OCI-LY7 (cell line): Measurements from ENCODE around the gene EPS15. TPM values are rescaled to one million over a fixed set of nuclear protein-coding genes. Genes with fewer than 3 reads are reported as not detected.

Source experiments
- BruUV-seq: library from RNA; stranded (reverse); fragments of 400-500 nt; replicated peaks from 2 replicates; lab custom pipeline; 2021; lab: Mats Ljungman, UMichigan
- CTCF ChIA-PET: fragments of 300-600 bp; sonication (Branson Sonifier 250); formaldehyde crosslinking; loops from one replicate; lab custom pipeline; 2022; ENCODE audit warnings: antibody characterized with exemption; ENCODE audit not compliant: unreplicated experiment; lab: Charles Lee
- POLR2A ChIA-PET: fragments of 300-600 bp; sonication (Branson Sonifier 250); formaldehyde crosslinking; loops from one replicate; lab custom pipeline; 2022; ENCODE audit warnings: antibody characterized with exemption; lab: Charles Lee
- DNase-seq: peaks from one replicate; pipeline ENCODE4 v3.0.0-alpha.2; 2015; ENCODE audit warnings: low spot score
- H2AFZ ChIP-seq: fragments of 200-600 bp; sonication (generic), shearing (Covaris generic); 2 replicates; pipeline ENCODE4 v1.6.1; 2014; ENCODE audit warnings: mild to moderate bottlenecking, antibody characterized with exemption, low read length, moderate library complexity
- H3K27ac ChIP-seq: fragments of 200-600 bp; sonication (generic); 2 replicates; pipeline ENCODE4 v1.5.1; 2014; ENCODE audit warnings: mixed run types, low read depth, mild to moderate bottlenecking, moderate library complexity, low read length, inconsistent platforms; ENCODE audit not compliant: poor library complexity, severe bottlenecking
- H3K36me3 ChIP-seq: fragments of 200-600 bp; sonication (generic); 2 replicates; pipeline ENCODE4 v1.6.1; 2014; ENCODE audit warnings: mild to moderate bottlenecking, antibody characterized with exemption, low read length, moderate library complexity, mixed read lengths; ENCODE audit not compliant: insufficient read depth
- H3K4me1 ChIP-seq: fragments of 200-600 bp; sonication (generic); 2 replicates; pipeline ENCODE4 v1.5.1; 2014; ENCODE audit warnings: mild to moderate bottlenecking, low read length; ENCODE audit not compliant: insufficient read depth, poor library complexity, severe bottlenecking
- H3K4me2 ChIP-seq: fragments of 200-600 bp; sonication (generic); 2 replicates; pipeline ENCODE4 v1.6.1; 2014; ENCODE audit warnings: mild to moderate bottlenecking, low read length
- H3K4me3 ChIP-seq: fragments of 200-600 bp; sonication (generic); 2 replicates; pipeline ENCODE4 v1.5.1; 2014; ENCODE audit warnings: mild to moderate bottlenecking, low read depth, low read length; ENCODE audit not compliant: poor library complexity, severe bottlenecking
- H3K79me2 ChIP-seq: fragments of 200-600 bp; sonication (generic); 2 replicates; pipeline ENCODE4 v1.6.1; 2016; ENCODE audit warnings: low read depth, mild to moderate bottlenecking, low read length, moderate library complexity, mixed read lengths; ENCODE audit not compliant: insufficient read depth
- H3K9me2 ChIP-seq: fragments of 200-600 bp; sonication (generic); 2 replicates; pipeline ENCODE4 v1.6.1; 2016; ENCODE audit warnings: mild to moderate bottlenecking, low read length, mixed read lengths; ENCODE audit not compliant: insufficient read depth
- H3K9me3 ChIP-seq: fragments of 200-600 bp; sonication (generic); 2 replicates; pipeline ENCODE4 v1.6.1; 2014; ENCODE audit warnings: mild to moderate bottlenecking, mixed run types, low read length, mixed read lengths
- H4K20me1 ChIP-seq: fragments of 200-600 bp; sonication (generic); 2 replicates; pipeline ENCODE4 v1.6.1; 2014; ENCODE audit warnings: mild to moderate bottlenecking, antibody characterized with exemption, low read length, moderate library complexity, mixed read lengths; ENCODE audit not compliant: insufficient read depth
- EZH2phosphoT487 ChIP-seq: fragments of 200-600 bp; sonication (generic); IDR thresholded peaks from 2 replicates; pipeline ENCODE4 v1.6.1; 2018; ENCODE audit warnings: low read depth, borderline replicate concordance, mild to moderate bottlenecking, mixed run types, antibody characterized with exemption, low read length, moderate library complexity, mixed read lengths
- intact Hi-C: fragments of 100-400 bp; cut with micrococcal nuclease; formaldehyde crosslinking; loops from one replicate; pipeline ENCODE4 v1.10.0; 2022; ENCODE audit not compliant: unreplicated experiment
- total RNA-seq, 2 experiments: library from RNA; depleted of rRNA in 1 of 2; stranded (reverse); fragments of >200 nt in 1 of 2; shearing (Covaris generic) in 1 of 2; gene quantifications; 2 replicates each; pipeline ENCODE4 v1.2.3, GENCODE V29; 2014 to 2022
- TF ChIP-seq, protein P1 (sequence below): fragments of 200-600 bp; sonication (generic); conservative IDR thresholded peaks from 2 replicates; pipeline ENCODE4 v1.5.1; 2014; ENCODE audit warnings: mild to moderate bottlenecking, antibody characterized with exemption, low read length, moderate library complexity, mixed read lengths

Gene EPS15
- total RNA-seq, 2 experiments from 2014 or later, result 23.8 to 73.2 TPM

DNA sequence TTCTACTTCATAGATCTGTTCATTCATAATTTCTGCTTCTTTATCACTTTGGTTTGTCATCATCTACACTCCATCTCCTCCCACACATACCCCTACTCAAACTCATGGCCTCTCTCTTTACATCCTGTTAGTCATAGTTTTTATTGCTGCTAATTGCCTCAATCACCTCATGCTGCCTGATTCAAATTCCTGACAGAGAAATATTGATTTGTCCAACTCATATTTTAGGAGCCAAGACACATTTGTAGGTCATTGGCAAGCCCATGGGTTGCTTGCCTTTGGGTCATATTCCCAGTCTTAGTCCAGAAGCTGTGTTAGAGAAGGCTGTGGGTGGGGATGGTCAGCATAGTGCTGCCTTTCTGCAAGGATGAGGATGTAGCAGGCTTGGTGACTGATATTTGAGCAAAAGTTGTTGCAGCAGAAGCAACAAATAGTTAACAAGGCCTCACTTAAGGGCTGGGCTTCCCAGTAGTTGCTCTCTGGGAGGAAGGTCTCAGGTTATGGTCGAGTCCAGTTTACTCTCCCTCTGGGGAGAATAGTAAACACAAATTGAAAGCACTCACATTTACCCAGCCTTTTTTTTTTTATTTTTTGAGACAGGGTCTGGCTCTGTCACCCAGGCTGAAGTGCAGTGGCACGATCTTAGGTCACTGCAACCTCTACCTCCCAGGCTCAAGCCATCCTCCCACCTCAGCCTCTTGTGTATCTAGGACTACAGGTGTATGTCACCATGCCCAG lies 22.4 kb upstream of the EPS15 start:
- Histone ChIP-seq H3K4me2 (no peak overlapping the region), H3K4me1 (no peaks in the 10 kb centered on the region), H3K9me3 (no peaks in the 10 kb centered on the region), H3K36me3 (no peaks in the 10 kb centered on the region), H3K4me3 (no peak overlapping the region), H3K9me2 (no peaks in the 10 kb centered on the region), H4K20me1 (no peaks in the 10 kb centered on the region), H3K27ac (no peak overlapping the region), H3K79me2 (no peaks in the 10 kb centered on the region), H2AFZ (no peak overlapping the region)
- DNase-seq, result no peak
- intact Hi-C loops, result no loop called here
- ChIA-PET CTCF (no interaction called here), POLR2A (no interaction called here)
- no peak for TF ChIP-seq EZH2phosphoT487
- TF ChIP-seq, protein P1, sequence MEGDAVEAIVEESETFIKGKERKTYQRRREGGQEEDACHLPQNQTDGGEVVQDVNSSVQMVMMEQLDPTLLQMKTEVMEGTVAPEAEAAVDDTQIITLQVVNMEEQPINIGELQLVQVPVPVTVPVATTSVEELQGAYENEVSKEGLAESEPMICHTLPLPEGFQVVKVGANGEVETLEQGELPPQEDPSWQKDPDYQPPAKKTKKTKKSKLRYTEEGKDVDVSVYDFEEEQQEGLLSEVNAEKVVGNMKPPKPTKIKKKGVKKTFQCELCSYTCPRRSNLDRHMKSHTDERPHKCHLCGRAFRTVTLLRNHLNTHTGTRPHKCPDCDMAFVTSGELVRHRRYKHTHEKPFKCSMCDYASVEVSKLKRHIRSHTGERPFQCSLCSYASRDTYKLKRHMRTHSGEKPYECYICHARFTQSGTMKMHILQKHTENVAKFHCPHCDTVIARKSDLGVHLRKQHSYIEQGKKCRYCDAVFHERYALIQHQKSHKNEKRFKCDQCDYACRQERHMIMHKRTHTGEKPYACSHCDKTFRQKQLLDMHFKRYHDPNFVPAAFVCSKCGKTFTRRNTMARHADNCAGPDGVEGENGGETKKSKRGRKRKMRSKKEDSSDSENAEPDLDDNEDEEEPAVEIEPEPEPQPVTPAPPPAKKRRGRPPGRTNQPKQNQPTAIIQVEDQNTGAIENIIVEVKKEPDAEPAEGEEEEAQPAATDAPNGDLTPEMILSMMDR, result no peak
- BruUV-seq, result no TSS peak

GRCh38 chr1:51537568-51537967 lies 18.5 kb upstream of the EPS15 start:
- BruUV-seq, result no TSS peak
- CTCF ChIA-PET, result no interaction called here

More at GRCh38 chr1:51537568-51537967, 18.5 kb upstream of the EPS15 start:
- no peak overlapping the region for H2AFZ ChIP-seq
- POLR2A ChIA-PET, result interaction anchor here (1.3 kb wide), 1 partner anchor 93 kb away, joined by 4 read pairs; no protein-coding TSS in a partner anchor
- H3K27ac ChIP-seq, result no peak overlapping the region
- TF ChIP-seq, protein P1, result no peak
- no peak for TF ChIP-seq EZH2phosphoT487
- no peak overlapping the region for H3K4me2 ChIP-seq
- no peaks in the 10 kb centered on the region for H3K9me3 ChIP-seq
- no peak for DNase-seq
- H3K4me3 ChIP-seq, result no peak overlapping the region
- intact Hi-C loops, result no loop called here
- H3K4me1 ChIP-seq, result no peaks in the 10 kb centered on the region
- no peaks in the 10 kb centered on the region for H4K20me1 ChIP-seq
- H3K9me2 ChIP-seq, result no peaks in the 10 kb centered on the region
- no peaks in the 10 kb centered on the region for H3K79me2 ChIP-seq
- no peaks in the 10 kb centered on the region for H3K36me3 ChIP-seq
